Fibroblast of peridontal ligament (primary cell): Measurements from ENCODE around the gene KHNYN.

ENCODE experiments used
- DNase-seq: peaks from one replicate; pipeline ENCODE4 v3.0.0-alpha.2; 2010; ENCODE audit errors: extremely low read depth

KHNYN gene

GRCh38 chr14:24401810-24402702, 27.7 kb upstream of the KHNYN start:
- no peak for DNase-seq

GRCh38 chr14:24403294-24403998, 26.3 kb upstream of the KHNYN start:
- no peak for DNase-seq

- no peak for DNase-seq
These were observed 24.9 kb upstream of the KHNYN start for GRCh38 chr14:24404814-24405213.

- no peak for DNase-seq
These were observed 23.3 kb upstream of the KHNYN start for GRCh38 chr14:24406416-24406815.

GRCh38 chr14:24407608-24408325, 22.0 kb upstream of the KHNYN start:
- DNase-seq, result no peak

- DNase-seq, result peak; percentile 71
These were observed 21.0 kb upstream of the KHNYN start for GRCh38 chr14:24408764-24409163.

GRCh38 chr14:24409192-24409591, 20.6 kb upstream of the KHNYN start:
- DNase-seq, result no peak

- no peak for DNase-seq
These were observed 19.8 kb upstream of the KHNYN start for GRCh38 chr14:24409956-24410355.

GRCh38 chr14:24411443-24412389, 18.0 kb upstream of the KHNYN start:
- peak; percentile 68 for DNase-seq

- DNase-seq, result no peak
These were observed 15.7 kb upstream of the KHNYN start for GRCh38 chr14:24414077-24414476.

GRCh38 chr14:24414732-24415420, 14.9 kb upstream of the KHNYN start:
- no peak for DNase-seq

GRCh38 chr14:24415421-24416253, 14.1 kb upstream of the KHNYN start:
- DNase-seq, result no peak

- DNase-seq, result no peak
These were observed 13.4 kb upstream of the KHNYN start for GRCh38 chr14:24416254-24416931.

- DNase-seq, result no peak
These were observed 12.7 kb upstream of the KHNYN start for GRCh38 chr14:24416932-24417619.

- no peak for DNase-seq
These were observed 11.8 kb upstream of the KHNYN start for GRCh38 chr14:24417832-24418491.

- no peak for DNase-seq
These were observed 11.3 kb upstream of the KHNYN start for GRCh38 chr14:24418492-24418873.

GRCh38 chr14:24422261-24422660, 7.5 kb upstream of the KHNYN start:
- DNase-seq, result peak; percentile 49
